K562 treated with DMSO at 1 percent for 24 hours (cell line): ENCODE data around the gene EPB41L4A. TPM values are rescaled to one million over a fixed set of nuclear protein-coding genes. Genes with fewer than 3 reads are reported as not detected.

Source experiments
- total RNA-seq: library from RNA; unstranded; fragments of 300-600 nt; gene quantifications from 2 replicates; pipeline ENCODE4 v1.2.3, GENCODE V29; 2022; ENCODE audit warnings: low read depth; ENCODE audit not compliant: insufficient read depth

The EPB41L4A gene
- total RNA-seq, result not detected in 2 replicates

GRCh38 chr5:112419164-112419985 is at the start of gene EPB41L4A:
EPB41L4A (minus strand) TSS chr5:112419277; CDS start chr5:112419039, 238 bp downstream.

